ENCODE results near the gene CAMTA1.

CAMTA1 gene

DNA sequence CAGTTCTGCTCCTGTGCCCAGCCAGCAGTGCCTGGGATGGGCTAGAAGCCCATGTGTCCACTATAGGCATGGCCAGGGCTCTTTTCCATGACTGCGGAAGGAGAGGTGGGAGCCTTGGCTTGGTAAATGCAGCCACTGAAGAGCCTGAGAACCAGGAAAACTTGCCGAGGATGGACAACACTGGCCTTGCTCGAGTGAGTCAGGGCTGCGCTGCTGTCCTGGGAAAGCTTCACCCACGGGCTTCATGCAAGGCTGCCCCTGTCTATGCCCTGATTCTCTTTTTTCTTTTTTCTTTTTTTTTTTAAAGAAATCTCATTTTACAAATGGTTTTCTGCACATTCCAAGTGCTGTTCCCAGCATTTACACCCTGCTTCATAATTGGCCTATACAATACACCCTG is 156.5 kb downstream of the CAMTA1 start:
- DNase-seq = no peak

DNA sequence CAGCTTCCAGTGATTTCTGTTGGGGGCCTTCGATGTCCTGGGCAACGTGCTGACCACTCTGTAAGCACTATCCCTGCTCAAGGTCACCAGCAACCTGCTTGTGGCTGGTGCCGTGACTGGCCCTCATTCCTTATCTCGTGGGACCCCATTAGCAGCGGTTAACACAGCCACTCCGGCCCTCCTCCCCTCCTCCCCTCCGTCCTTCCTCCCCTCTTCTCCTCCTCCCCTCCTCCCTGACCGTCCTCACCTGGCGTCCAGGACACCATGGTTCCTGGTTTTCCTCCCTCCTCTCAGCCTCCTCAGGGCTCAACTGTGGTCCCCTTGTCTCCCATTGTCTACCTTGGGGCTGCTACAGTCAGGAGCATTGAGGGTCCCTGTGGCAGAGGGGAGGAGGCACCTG is 157.7 kb downstream of the CAMTA1 start:
- no peak for DNase-seq

DNA sequence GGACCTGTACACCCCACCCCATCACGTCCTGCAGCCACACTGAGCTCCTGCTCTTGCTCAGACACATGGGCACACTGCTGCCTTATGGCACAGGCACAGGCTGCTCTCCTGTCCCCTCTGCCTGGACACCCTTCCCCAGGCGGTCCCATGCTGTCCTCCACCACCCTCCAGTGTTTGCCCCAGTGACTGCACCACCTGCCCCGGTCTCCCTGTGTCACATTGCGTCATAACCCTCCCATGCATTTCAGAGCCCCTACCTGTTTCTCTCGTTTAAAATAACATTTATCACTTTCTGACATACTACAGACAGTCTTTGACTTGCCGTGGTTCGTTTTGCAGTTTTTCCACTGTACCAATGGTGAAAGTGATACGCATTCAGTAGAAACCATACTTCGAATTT is 159.2 kb downstream of the CAMTA1 start:
- DNase-seq = no peak

DNA sequence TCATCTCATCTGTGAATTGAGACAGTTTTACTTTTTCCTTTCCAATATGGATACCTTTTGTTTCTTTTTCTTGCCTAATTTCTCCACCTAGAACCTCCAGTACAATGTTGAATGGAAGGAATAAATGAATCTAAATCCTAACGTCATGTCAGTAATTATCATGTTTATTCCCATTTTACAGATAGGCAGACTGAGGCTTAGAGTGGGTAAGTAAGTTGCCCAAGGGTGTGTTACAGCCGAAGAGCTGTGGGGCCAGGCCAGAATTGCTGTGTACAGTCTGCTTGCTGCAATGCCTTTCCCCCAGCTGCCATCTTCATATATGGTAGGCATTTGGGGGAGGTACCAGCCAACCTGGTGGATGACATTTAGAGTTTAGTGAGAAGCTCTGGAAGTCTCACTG is 162.7 kb downstream of the CAMTA1 start:
- DNase-seq = no peak

DNA sequence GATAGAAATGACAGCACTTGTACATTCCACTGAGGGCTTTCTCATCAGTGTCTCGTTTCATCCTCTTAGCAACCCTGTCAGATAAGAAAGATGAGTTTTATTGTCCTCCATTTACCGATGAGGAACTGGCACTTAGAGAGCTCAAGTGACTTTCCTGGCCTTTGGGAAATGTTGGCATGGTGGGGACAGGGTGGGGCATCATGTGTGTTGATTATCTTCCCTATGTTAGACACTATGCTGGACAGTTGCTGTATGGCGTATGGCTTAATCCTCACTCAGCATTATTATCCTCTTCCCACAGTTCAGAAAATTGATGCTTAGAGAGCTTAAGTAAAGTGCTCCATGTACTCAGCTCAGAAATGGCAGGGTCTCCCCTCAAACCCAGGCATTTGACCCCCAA is 163.2 kb downstream of the CAMTA1 start:
- DNase-seq = no peak

DNA sequence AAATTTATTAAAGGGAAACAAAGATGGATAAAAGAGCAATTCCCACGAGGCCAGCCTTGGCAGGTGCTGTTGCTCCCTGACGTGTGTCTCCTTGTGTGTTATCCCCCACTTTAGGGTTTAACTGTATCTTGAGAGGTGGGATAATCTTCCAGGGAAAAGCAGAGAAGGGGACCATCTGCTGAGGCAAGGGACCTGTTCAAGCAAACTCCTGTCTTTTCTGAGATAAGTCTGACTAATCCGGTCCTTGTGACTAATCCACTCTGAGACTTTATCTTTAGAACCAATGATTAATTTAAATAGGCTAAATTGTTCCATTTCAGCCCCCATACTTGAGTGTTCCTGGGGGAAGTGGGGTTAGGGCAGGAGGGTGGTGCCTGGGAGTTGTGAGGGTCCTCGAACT is 163.6 kb downstream of the CAMTA1 start:
- DNase-seq = no peak

DNA sequence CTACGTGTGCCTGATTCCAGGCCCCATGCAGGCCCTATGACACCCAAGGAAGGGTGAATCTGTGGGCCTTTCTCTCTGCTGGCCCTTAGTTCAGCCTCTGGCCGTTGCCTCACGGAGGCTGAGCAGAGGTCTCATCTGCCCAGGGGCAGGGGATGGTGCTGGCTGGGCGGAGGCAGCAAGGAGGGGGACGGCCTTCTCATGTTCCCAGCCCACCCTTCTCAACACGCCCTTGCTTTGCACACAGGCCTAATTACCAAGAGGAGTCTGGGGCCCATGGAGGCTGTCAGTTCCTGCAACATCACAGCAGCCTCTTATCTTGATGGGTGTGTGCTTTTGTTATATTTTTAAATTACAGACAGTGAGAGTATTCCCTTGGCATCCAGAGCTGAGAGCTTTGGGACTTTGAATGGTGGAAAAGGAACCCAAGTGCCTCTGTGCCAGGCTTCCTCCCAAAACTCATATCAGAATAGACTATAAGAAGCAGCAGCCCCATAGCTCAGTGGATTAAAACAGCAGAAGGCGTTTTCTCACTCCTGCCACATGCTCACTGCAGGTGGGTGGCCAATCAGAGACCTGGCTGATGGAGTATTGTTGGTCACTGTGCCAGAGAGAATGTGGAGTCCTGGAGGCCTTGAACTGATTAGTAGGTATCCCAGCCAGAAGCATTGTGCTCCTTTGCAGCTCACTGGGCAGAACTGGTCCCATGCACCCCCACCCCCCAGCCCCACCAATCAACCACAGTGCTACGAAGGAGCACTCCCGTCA is 164.9 kb downstream of the CAMTA1 start:
- DNase-seq = no peak

DNA sequence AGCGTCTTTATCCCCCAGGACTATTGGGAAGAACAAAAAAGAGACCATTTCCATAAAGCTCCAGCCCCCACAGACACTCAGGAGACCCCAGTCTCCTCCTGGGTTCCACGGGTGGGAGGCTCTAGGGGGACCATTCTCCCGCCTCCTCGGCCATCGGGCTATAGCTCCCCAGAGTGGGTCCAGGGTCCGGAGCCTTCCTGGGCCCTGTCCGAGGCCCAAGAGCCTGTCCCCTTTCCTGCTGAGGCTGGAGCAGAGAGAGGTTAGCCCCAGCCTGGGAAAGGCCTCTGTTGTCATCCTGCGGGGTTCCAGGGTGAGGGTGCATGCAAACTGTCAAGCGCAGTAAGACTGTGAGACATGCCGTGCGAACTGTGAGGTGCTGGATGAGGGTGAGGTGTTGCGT is 166.3 kb downstream of the CAMTA1 start:
- no peak for DNase-seq

DNA sequence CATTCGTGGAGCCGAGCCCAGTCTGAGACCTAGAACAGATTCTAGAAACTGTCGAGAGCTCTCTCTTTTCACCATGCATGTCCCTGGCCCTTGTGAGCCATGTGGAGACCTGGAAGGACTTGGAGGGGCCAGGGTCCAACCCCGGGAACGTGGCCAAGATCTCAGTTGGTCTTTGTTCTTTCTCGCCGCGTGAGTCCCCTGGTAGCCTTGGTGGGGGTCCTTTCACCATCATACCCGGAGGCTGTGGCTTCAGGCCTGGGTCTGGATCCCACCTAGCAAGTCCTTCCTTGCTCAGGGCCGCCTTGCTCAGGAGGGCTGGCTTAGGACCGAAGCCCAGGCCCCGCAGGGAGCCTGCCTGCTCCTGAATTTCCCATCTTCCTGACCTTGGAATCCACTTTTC is 168.0 kb downstream of the CAMTA1 start:
- no peak for DNase-seq

DNA sequence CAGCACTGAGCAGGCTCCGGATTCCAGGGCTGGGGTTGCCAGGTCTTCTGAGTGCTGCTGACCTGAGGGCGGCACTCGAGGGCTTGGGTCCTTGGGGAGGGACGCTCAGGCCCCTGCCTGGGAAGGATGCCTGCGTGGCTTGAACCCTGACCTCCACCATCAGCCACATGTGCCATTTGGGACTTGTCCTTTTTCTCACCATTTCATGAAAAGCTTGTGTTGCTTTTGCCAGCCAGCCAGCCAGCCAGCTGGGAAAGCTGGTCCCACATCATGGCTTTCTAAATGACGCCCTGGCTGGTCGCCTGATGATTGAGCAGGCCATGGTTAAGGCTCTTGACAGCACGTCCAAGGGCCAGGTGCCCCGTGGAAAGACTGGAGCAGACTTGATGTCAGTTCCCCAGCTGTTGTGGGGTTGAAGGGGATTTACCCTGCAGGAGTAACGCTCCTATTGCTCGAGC is 168.7 kb downstream of the CAMTA1 start:
- no peak for DNase-seq

DNA sequence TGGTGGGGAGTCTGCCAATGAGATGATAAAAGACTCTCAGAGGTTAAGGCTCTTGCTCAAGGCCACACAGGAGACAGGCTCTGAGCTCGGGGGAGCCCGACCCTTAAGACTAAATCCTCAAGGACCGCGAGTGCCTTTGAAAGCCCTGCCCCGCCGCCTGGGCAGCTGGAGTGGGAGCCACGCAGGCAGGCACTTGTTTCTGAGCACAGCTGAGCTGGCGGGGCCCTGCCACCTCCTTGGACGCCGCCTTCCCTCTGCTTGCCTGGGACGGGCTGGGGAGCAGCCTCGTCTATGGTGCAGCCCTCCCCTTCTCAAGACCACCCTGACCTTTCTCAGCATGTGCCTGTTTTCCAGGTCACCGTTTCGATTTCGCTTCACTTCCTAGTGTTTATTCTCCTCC is 169.3 kb downstream of the CAMTA1 start:
- DNase-seq = no peak

DNA sequence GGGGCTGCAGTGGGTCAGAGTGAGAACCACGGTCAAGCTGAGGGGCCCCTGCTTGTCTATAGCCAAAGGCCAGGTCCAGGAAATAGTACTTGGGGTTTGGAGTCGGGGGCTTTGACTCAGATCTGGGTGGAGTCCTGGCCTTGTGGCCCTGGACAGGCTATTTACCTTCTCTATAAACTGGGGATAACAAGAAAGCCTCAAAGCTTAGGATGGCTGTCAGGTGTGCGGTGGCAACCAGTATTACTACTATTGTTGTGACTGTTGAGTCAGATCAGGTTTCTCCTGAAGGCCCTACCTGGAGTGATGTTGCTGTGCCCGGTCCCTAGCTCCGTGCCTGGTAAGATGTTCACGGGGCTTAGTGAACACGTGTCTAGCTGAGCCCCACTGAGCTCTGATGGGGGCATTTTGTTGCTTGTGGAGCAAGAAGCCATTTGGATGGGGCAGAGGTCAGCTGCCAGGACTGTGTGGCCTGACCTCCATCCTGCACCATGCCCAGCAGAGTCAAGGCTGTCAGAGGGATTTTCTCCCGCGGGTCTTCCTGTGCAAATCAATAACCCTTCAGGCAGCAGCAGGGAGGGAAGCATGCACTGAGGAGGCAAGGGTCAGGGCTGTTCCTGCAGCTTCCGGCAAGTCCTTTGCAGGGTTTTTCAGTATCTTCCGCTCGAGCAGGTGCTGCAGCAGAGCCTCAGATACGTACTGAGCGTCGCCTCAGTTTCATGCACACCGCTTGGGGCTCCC is 170.3 kb downstream of the CAMTA1 start:
- DNase-seq = peak; percentile 44

DNA sequence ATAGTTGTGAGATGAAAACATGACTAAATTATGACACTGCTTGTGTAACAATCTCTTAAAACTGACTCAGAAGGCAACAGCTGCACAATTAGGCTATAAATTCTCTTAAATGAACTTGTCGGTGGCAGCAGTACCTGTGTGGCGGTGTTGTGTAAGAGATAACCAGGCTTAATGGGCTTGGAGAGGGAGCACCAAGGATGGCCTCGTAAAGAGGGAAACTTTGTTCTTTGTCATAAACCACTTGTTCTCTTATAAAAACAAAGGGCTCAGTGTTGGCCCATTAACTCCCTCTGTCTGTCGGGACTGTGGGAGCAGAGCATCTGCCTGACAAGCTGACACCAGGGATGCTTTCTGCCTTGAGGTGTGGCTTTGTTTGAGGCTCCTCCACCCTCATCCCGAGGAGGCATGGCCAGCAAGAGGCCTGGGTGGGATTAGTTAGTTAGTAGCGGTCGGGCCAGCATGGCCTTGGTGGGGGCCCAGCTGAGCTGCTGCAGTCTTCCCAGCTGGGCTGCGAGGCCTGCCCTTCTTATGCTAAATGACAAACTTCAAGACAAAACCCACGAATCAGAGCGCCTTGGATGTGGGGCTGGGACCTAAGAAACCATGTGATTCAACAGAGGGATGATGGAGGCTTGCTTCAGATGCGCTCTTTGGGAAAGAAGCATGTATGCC is 171.4 kb downstream of the CAMTA1 start:
- peak; percentile 29 for DNase-seq

DNA sequence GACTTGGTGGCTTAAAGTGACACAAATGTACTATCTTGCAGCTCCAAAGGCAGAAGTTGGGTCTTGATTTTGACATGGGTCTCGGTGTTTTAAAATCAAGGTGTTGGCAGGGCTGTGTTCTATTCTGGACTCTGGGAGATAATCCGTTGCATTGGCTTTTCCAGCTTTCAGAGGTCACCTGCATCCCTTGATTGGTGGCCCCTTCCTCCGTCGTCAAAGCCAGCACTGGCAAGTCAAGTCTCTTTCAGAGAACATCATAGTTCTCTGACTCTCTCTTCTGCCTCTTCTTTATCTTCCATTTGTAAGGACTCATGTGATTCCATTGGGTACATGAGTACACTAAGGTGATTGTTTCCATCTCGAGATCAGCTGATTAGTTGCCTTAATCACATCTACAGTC is 172.1 kb downstream of the CAMTA1 start:
- no peak for DNase-seq

DNA sequence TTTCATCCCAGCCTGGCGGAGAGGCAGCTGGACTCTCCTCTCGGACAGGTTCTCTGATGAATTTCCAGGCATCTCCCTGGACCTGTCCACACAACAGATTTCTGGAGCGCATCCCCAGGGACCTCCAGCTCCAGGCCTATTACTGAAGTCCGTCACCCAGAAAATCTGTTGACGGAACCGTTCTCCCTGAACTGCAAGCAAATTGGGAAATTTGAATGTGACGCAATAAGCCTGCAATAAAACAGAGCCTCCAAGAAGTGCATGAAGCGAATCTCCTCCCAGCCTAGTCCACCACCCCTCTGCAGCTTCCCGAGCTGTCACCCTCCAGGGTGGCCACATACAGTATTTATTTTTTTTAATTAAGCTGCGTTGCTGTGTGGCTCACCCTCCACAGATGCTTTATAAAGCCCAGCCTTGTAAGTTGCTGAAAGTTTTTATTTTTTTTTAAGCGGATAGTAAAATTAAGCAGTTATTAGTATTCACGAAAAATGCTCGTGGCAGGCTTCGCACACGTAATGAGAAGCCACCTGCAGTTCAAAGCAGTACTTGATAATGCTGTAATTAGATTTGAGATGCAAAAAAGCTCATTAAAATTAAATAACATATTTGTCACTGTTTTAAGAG is 173.3 kb downstream of the CAMTA1 start:
- DNase-seq = no peak

DNA sequence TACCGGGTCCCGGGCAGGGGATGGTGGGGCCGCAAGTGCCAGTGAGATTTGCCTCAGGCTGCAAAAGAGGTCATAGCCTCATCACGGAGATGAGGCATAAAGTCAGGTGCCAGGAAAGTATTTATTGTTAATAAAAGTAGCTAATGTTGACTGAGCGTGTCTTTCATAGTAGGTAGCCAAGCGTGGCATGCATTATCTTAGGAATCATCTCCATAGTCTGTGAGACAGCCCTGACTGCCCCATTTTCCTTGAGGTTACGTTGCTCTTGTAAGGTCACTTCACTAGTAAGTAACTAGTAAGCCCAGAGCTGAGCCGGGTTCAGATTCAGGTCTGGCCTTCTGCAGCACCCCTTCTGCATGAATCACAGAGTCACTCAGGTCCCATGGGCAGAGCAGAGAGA is 174.2 kb downstream of the CAMTA1 start:
- DNase-seq = no peak

DNA sequence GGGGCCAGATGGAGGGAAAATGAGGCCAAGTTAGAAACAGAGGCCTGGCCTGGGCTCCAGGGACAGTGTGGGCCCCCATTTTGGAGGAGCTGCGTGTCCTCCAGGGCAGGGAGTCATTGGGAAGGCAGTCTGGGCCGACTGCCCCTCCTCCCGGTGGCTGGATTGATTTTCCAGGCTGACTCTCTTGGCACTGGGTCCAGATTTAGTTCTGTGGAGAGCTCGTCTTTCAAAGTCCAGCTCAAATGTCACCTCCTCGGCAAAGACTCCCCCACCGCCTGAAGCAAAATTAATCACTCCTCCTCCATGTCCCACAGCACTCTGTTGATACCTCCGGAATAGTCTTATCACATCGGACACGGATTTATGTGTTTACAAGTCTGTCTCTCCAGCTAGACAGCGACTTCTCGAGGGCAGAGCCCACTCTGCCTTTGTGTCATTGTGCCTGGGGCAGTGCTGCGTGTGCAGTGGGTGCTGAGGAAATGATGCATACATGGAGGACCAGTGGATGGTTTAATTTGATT is 175.1 kb downstream of the CAMTA1 start:
- DNase-seq = no peak

DNA sequence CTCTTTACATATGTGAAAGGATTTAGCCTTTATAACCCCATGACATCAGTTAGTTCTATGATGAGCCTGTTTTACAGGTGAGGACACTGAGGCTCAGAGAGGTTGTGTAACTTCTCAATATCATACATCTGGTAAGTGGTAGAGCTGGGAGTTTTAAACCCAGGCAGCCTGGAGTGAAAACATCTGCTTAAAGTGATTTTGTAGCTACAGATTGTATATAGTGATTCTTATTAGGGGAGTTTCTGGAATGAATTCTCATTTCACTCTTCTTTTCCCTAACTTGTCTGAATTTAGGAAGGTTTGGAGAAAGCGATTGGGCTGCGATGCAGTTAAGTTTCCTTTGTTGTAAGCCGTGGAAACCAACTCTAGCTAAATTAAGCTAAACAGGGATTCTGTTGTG is 175.6 kb downstream of the CAMTA1 start:
- DNase-seq = no peak

DNA sequence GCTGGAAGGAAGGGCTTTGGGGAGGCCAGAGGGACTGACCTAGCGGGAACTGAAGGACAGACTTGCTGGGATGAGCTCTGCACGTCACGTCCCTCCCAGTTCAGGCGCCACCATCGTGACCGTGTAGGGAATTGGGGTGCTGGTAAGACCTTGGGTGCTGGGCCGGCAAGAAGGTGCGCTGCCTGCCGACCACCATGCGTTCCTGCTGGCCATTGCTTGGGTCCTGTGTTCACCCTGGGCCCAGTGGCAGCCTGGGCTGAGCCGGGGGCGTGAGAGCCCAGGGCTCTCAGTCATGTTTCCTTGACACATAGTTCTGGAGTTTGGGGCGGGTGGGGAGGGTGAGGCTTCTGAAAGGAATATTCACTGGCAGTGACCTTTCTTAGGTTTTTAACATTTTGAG is 176.0 kb downstream of the CAMTA1 start:
- DNase-seq = no peak

DNA sequence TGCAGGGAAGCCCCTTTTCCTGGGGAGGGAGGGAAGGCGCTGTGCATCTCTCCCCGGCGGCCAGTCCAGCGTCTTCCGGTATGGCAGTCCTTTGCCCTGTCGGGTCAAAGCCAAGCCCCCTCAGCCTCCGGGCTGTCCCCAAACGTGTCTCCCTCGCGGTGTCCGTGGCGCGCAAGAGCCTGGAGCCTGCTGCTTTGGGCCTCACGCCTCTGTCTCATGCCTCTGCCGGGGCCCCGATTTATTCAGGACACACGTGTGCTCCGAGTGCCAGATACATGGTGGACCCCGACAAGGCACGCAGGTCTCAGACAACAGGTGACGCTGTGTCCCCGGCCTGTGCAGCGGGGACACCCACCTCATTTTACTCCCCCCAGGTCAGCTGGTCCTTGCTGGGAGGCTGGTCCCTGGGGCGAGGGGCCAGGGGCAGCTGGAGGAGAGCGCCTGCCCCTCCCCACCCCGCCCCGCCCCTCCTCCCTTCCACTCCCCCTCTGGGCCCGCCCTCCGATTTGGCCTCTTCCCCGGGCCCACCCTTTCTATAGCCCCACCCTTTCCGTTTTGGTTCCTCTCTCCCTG is 176.7 kb downstream of the CAMTA1 start:
- DNase-seq = no peak

DNA sequence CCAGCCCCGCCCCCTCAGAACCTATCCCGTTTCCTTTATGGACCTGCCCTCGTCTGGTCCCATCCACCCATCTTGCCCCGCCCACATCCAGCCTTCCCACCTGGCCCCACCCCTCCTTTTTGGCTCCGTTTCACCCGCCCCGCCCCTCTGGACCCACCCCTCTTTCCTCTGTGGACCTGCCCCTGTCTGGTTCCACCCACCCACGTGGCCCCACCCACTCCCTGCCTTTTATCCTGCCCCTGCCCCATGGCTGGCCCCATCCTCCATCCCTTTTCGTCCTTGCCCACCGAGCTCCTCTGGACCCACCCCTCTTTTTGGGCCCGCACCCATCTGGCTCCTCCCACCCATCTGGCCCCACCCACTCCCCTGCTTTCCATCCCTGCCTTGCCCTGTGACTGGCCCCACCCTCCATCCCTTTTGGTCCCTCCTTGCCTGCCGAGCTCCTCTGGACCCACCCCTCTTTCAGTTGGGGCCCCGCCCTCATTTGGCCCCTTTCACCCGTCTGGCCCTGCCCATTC is 177.3 kb downstream of the CAMTA1 start:
- DNase-seq = peak; percentile 100

All from NCI-H345 (cell line).